AG04450 (cell line): ENCODE measurements around the gene BAHD1. TPM values are rescaled to one million over a fixed set of nuclear protein-coding genes. Genes with fewer than 3 reads are reported as not detected.

Source experiments
- CTCF ChIA-PET: fragments of 300-600, 350-600 bp; formaldehyde crosslinking; extraction: SDS; loops from one replicate; lab custom pipeline; 2022; ENCODE audit warnings: antibody characterized with exemption, inconsistent platforms; lab: Charles Lee
- POLR2A ChIA-PET: fragments of 350-600 bp; formaldehyde crosslinking; extraction: SDS; loops from one replicate; lab custom pipeline; 2021; ENCODE audit warnings: antibody characterized with exemption, inconsistent platforms; lab: Yijun Ruan, JAX
- DNase-seq: peaks from one replicate; pipeline ENCODE4 v3.0.0-alpha.2; 2011; ENCODE audit warnings: low read depth, low spot score
- H3K27ac ChIP-seq: one replicate; pipeline ENCODE4 v1.5.1; 2012; ENCODE audit warnings: low read depth, low read length, control low read depth
- H3K27me3 ChIP-seq: one replicate; pipeline ENCODE4 v1.6.0; 2012; ENCODE audit warnings: low read length; ENCODE audit not compliant: control insufficient read depth, insufficient read depth
- H3K4me3 ChIP-seq: 2 replicates; pipeline ENCODE4 v1.5.1; 2011; ENCODE audit warnings: mild to moderate bottlenecking, low read depth, low read length, control low read depth
- H3K9me3 ChIP-seq: 2 replicates; pipeline ENCODE4 v1.5.1; 2012; ENCODE audit warnings: low read length; ENCODE audit not compliant: control insufficient read depth, insufficient read depth
- polyA plus RNA-seq: library from polyadenylated mRNA; depleted of rRNA; stranded (reverse); fragments of >200 nt; gene quantifications from 2 replicates; pipeline ENCODE4 v1.2.3, GENCODE V29; 2011
- TF ChIP-seq, protein P1 (sequence below): IDR thresholded peaks from 2 replicates; pipeline ENCODE4 v1.5.1; 2011; ENCODE audit warnings: low read depth, low read length, control low read depth, inconsistent platforms

Gene BAHD1
- polyA plus RNA-seq, 1 experiment, result 2.8 TPM

DNA sequence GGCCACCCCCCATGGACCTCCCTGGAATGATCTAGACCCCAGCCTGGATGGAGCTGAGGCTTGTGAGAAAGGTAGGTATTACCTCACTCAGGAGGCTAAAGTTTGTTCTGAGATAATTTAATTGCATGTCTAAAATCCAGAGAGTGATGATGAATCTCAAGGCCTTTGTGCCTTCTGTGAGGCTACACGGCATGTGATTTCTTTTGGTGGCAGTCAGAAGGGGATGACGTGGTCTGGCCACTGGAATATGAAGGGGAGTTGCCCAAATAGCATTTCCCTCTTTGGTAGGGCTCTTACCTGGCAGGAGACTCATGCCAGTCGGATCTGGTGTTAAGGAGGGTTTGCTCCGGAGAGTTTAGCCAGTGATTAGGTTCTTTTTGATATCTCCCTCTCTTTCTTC is 2.5 kb downstream of the BAHD1 start:
- POLR2A ChIA-PET, result interaction anchor here (0.5 kb wide), 1 partner anchor 35 kb away, joined by 3 read pairs; no protein-coding TSS in a partner anchor
- Histone ChIP-seq H3K27me3 (peaks cover 13% of the 10 kb centered on the region), H3K27ac (no peak overlapping the region), H3K4me3 (no peak overlapping the region), H3K9me3 (no peaks in the 10 kb centered on the region; the same call in 1 of the 2 replicates)
- no peak for DNase-seq
- TF ChIP-seq, protein P1, sequence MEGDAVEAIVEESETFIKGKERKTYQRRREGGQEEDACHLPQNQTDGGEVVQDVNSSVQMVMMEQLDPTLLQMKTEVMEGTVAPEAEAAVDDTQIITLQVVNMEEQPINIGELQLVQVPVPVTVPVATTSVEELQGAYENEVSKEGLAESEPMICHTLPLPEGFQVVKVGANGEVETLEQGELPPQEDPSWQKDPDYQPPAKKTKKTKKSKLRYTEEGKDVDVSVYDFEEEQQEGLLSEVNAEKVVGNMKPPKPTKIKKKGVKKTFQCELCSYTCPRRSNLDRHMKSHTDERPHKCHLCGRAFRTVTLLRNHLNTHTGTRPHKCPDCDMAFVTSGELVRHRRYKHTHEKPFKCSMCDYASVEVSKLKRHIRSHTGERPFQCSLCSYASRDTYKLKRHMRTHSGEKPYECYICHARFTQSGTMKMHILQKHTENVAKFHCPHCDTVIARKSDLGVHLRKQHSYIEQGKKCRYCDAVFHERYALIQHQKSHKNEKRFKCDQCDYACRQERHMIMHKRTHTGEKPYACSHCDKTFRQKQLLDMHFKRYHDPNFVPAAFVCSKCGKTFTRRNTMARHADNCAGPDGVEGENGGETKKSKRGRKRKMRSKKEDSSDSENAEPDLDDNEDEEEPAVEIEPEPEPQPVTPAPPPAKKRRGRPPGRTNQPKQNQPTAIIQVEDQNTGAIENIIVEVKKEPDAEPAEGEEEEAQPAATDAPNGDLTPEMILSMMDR, result no peak
- CTCF ChIA-PET, result interaction anchor here (1.3 kb wide), 1 partner anchor 120 kb away, joined by 3 read pairs; no protein-coding TSS in a partner anchor

DNA sequence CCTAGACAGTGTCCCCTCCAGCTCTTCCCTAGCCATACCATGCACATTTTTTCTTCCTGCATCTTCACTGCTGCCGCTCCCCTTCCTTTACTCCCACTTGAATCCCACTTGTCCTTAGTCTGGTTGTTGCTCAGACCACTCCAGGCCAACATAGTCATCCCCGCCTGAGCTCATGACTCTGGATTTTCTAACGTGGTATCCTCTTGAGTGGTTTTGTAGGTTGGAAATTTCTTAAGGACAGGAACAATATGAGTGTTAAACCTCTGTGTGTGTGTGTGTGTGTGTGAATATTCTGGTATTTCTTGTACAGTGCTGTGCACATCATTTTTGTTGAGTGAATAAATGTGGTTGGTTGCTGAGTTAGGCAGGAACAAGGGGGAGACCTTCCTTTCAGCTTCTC is 3.1 kb downstream of the BAHD1 start:
- Histone ChIP-seq H3K9me3 (no peaks in the 10 kb centered on the region; the same call in 1 of the 2 replicates), H3K27me3 (peaks cover 8% of the 10 kb centered on the region), H3K4me3 (no peak overlapping the region), H3K27ac (no peak overlapping the region)
- DNase-seq, result no peak
- CTCF ChIA-PET, result no interaction called here
- TF ChIP-seq, protein P1, result no peak
- POLR2A ChIA-PET, result no interaction called here

DNA sequence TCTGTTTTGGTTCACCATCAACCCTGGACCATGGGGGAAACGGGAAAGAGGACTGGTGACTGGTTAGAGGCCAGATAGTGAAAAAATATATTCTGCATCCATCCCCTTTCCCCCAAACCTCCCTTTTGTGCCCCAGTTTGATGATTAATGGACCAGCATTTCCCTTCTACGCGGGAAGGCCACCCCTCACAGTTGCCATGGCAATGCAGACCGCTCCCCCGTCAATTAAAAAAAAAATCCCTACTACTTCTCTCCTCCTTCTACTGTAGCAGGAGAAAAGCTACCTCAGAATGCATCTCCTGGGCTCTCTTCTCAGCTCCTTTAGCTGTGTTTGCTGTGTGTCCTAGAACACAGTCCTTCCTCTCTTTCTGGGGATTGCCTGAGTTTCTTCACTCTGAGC is 4.0 kb downstream of the BAHD1 start:
- ChIA-PET CTCF (interaction anchor here (0.7 kb wide), 1 partner anchor 8 kb away, joined by 6 read pairs; no protein-coding TSS in a partner anchor), POLR2A (interaction anchor here (0.8 kb wide), 1 partner anchor 62 kb away, joined by 3 read pairs; the partner anchor contains the start of gene KNSTRN)
- Histone ChIP-seq H3K9me3 (no peaks in the 10 kb centered on the region; the same call in 1 of the 2 replicates), H3K27ac (no peak overlapping the region), H3K4me3 (no peak overlapping the region), H3K27me3 (peaks cover 1% of the 10 kb centered on the region)
- no peak for DNase-seq
- TF ChIP-seq, protein P1, result no peak

DNA sequence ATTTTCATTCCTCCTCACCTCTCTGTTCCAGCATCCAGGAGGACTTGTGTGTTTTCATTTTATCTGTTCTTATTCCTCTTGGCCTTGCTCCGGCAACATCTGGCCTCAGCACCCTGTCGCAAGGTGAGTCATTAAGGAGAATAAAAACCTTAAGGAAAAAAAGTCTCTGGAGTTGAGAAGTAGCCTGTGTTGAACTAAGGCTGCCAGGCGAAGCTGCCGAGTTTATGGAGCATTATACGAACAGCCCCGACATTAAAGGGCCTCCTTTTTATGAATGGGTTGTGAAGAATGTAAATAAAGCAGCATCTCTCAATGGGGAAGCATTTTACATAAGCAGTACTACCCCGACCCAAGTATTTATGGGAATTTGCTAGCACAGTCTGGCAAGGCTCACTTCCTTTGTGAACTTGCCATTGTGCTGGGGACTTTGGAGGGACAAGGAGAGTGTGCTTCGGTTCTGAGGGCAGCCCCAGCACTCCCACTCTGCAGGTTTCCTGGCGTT is 4.7 kb downstream of the BAHD1 start:
- ChIA-PET CTCF (interaction anchor here (1.0 kb wide), 1 partner anchor 62 kb away, joined by 3 read pairs; no protein-coding TSS in a partner anchor), POLR2A (interaction anchor here (0.8 kb wide), 2 partner anchors 9 to 63 kb away, joined by 3 read pairs; partner anchors contain the start of gene KNSTRN)
- peak; percentile 67 for DNase-seq

More for the DNA sequence above, 4.7 kb downstream of the BAHD1 start:
- Histone ChIP-seq H3K27ac (peak overlapping the region; percentile 71), H3K4me3 (no peak overlapping the region; the same call in none of the 2 replicates), H3K27me3 (no peaks in the 10 kb centered on the region), H3K9me3 (no peaks in the 10 kb centered on the region)
- TF ChIP-seq, protein P1, result no peak
